Measurements from ENCODE around the gene NME4. TPM values are rescaled to one million over a fixed set of nuclear protein-coding genes. Genes with fewer than 3 reads are reported as not detected.

The NME4 gene
- total RNA-seq, 1 experiment from 2014 or later, result 68.2 TPM

GRCh38 chr16:353404-354290 lies 43.4 kb upstream of the NME4 start (continued):
- no peak for TF ChIP-seq ZBTB33 (IDR thresholded peaks at IDR 0.05; ENCODE audit: extremely low read depth, insufficient replicate concordance, low read length)

GRCh38 chr16:354291-354881 lies 42.6 kb upstream of the NME4 start:
- Histone ChIP-seq H3K9ac (ENCODE audit: low read length) (no peak overlapping the region), H3K79me2 (ENCODE audit: insufficient read depth, low read length) (peaks cover 23% of the 10 kb centered on the region), H4K20me1 (ENCODE audit: insufficient read depth) (no peaks in the 10 kb centered on the region), H3K4me2 (ENCODE audit: low read length) (no peak overlapping the region), H2AFZ (ENCODE audit: low read depth, low read length, poor library complexity, severe bottlenecking) (no peak overlapping the region), H3K4me3 (replicated peaks in 1 of 2; ENCODE audit: low read depth in 1 of 2, low read length in 2 of 2) (no peak overlapping the region), H3K4me1 (ENCODE audit: control insufficient read depth in 1 of 2, insufficient read depth in 2 of 2, low read length in 2 of 2) (peaks cover 2 to 7% of the 10 kb centered on the region in 2 experiments; a peak in 1 of 4 replicates), H3K36me3 (ENCODE audit: control insufficient read depth in 1 of 2, insufficient read depth in 2 of 2, low read length in 2 of 2) (0 out of 4 replicates have a peak, but pooled peaks cover 0 to 4% of the 10 kb centered on the region in 2 experiments), H3K9me2 (ENCODE audit: insufficient read depth) (no peaks in the 10 kb centered on the region), H3K27me3 (ENCODE audit: insufficient read depth, low read length) (no peaks in the 10 kb centered on the region), H3K9me3 (ENCODE audit: control insufficient read depth in 1 of 2, insufficient read depth in 1 of 2, low read depth in 1 of 2, low read length in 2 of 2) (no peaks in the 10 kb centered on the region), H3K27ac (ENCODE audit: low read depth, low read length) (no peak overlapping the region)
- DNase-seq (ENCODE audit: low read depth, low spot score) (no peak), ATAC-seq (no peak)
- no TSS peak for BruUV-seq (replicated peaks)
- ChIA-PET CTCF (no interaction called here), RAD21 (ENCODE audit: low non-redundant PET in 1 of 2, low total read pairs in 2 of 2, uncharacterized antibody in 2 of 2, unreplicated experiment in 2 of 2) (no interaction called here), POLR2A (no interaction called here)
- intact Hi-C loops (cut with micrococcal nuclease), result loop anchor here (5.0 kb wide), 1 partner anchor 127 kb away; the partner anchor contains the start of gene LUC7L
- TF ChIP-seq EZH2 (IDR thresholded peaks at IDR 0.05) (no peak), ZBTB33 (IDR thresholded peaks at IDR 0.05; ENCODE audit: extremely low read depth, insufficient replicate concordance, low read length) (no peak), REST (IDR thresholded peaks at IDR 0.05; ENCODE audit: low read depth) (no peak), ELF1 (IDR thresholded peaks at IDR 0.05; ENCODE audit: borderline replicate concordance, low read depth) (no peak), POLR2A (IDR thresholded peaks at IDR 0.05; ENCODE audit: borderline replicate concordance, extremely low read depth, insufficient read depth, insufficient read length) (no peak), EGR1 (IDR thresholded peaks at IDR 0.05; ENCODE audit: low read depth) (no peak), POLR2AphosphoS5 (IDR thresholded peaks at IDR 0.05; ENCODE audit: low read depth, low read length) (no peak), CEBPB (IDR thresholded peaks at IDR 0.05; ENCODE audit: low read depth) (no peak), SIN3A (IDR thresholded peaks at IDR 0.05; ENCODE audit: low read depth) (no peak), ATF3 (IDR thresholded peaks at IDR 0.05) (no peak), CTCF (IDR thresholded peaks at IDR 0.05 in 2 of 3, conservative IDR thresholded peaks at IDR 0.05 in 1 of 3; ENCODE audit: borderline replicate concordance in 1 of 3, insufficient read depth in 1 of 3, low read depth in 2 of 3, low read length in 2 of 3) (no peak), SRF (IDR thresholded peaks at IDR 0.05; ENCODE audit: low read depth) (no peak)

Data from HCT116 (cell line).